Measurements from ENCODE around the gene ZNHIT6.

DNA sequence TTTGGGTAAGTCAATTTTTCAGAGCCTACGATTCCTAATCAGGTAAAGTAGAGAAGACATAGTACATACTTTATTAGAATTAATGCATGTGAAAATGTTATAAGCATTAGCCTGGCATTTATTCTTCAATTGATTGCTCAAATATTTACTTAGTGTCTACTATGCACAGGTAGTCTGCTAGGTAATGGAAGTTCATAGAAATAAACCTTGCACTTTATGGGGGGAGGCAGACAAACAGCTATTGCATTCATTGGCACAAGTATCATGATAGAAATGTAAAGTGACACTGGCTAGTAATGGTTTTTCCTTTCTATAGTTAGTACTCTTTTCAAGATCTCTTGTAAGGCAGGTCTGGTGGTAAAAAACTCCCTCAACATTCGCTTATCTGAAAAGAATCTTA, 44.9 kb downstream of the ZNHIT6 start:
- TF ChIP-seq, protein P1, sequence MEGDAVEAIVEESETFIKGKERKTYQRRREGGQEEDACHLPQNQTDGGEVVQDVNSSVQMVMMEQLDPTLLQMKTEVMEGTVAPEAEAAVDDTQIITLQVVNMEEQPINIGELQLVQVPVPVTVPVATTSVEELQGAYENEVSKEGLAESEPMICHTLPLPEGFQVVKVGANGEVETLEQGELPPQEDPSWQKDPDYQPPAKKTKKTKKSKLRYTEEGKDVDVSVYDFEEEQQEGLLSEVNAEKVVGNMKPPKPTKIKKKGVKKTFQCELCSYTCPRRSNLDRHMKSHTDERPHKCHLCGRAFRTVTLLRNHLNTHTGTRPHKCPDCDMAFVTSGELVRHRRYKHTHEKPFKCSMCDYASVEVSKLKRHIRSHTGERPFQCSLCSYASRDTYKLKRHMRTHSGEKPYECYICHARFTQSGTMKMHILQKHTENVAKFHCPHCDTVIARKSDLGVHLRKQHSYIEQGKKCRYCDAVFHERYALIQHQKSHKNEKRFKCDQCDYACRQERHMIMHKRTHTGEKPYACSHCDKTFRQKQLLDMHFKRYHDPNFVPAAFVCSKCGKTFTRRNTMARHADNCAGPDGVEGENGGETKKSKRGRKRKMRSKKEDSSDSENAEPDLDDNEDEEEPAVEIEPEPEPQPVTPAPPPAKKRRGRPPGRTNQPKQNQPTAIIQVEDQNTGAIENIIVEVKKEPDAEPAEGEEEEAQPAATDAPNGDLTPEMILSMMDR (IDR thresholded peaks at IDR 0.05 in 4 of 5, conservative IDR thresholded peaks at IDR 0.05 in 1 of 5) = no peak
- no peak for TF ChIP-seq POLR2A (IDR thresholded peaks at IDR 0.05)

Measured in gastrocnemius medialis (tissue), 4 donors.